WERI-Rb-1 (cell line): ENCODE data around the gene CCDC186.

Experiments used
- DNase-seq: peaks from one replicate; pipeline ENCODE4 v3.0.0-alpha.2; 2020
- H3K27ac ChIP-seq: fragments of 250-450 bp; sonication (Bioruptor Pico); 2 replicates; pipeline ENCODE4 v1.5.1; 2020; ENCODE audit warnings: mild to moderate bottlenecking, moderate library complexity
- H3K27me3 ChIP-seq: fragments of 250-450 bp; sonication (Bioruptor Pico); 2 replicates; pipeline ENCODE4 v1.5.1; 2021; ENCODE audit warnings: mild to moderate bottlenecking, low read depth, moderate library complexity; ENCODE audit not compliant: insufficient read depth, severe bottlenecking
- H3K36me3 ChIP-seq: fragments of 250-450 bp; sonication (Bioruptor Pico); 2 replicates; pipeline ENCODE4 v1.5.1; 2020; ENCODE audit warnings: mild to moderate bottlenecking, moderate library complexity
- H3K4me3 ChIP-seq: 2 replicates; pipeline ENCODE4 v1.5.1; 2011; ENCODE audit warnings: low read depth, mild to moderate bottlenecking, control low read depth, low read length
- H3K9me3 ChIP-seq: fragments of 250-450 bp; sonication (Bioruptor Pico); 2 replicates; pipeline ENCODE4 v1.5.1; 2021; ENCODE audit warnings: mild to moderate bottlenecking, moderate library complexity; ENCODE audit not compliant: severe bottlenecking
- TF ChIP-seq, protein P1 (sequence below): IDR thresholded peaks from 2 replicates; pipeline ENCODE4 v1.5.1; 2011; ENCODE audit warnings: low read depth, mild to moderate bottlenecking, control low read depth, inconsistent platforms, low read length

Gene CCDC186

DNA sequence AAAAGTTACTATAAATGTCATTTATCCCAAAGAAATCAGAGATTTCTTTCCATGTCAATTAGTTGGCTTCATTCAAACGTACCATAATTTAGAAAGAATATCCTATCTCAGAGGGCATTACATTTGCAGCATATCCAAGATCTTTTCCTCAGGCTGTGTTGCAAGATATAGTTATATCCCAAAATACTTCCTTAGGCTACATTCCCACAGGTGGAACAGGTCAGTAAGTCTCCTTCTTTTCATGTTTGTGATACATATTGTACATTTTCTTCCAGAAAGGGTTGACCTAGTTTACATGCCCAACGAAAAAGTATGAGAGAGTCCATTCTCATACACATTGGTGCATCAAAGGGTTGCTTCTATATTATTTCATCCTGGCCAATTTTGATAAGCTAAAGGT, 38.1 kb upstream of the CCDC186 start:
- TF ChIP-seq, protein P1, sequence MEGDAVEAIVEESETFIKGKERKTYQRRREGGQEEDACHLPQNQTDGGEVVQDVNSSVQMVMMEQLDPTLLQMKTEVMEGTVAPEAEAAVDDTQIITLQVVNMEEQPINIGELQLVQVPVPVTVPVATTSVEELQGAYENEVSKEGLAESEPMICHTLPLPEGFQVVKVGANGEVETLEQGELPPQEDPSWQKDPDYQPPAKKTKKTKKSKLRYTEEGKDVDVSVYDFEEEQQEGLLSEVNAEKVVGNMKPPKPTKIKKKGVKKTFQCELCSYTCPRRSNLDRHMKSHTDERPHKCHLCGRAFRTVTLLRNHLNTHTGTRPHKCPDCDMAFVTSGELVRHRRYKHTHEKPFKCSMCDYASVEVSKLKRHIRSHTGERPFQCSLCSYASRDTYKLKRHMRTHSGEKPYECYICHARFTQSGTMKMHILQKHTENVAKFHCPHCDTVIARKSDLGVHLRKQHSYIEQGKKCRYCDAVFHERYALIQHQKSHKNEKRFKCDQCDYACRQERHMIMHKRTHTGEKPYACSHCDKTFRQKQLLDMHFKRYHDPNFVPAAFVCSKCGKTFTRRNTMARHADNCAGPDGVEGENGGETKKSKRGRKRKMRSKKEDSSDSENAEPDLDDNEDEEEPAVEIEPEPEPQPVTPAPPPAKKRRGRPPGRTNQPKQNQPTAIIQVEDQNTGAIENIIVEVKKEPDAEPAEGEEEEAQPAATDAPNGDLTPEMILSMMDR, result no peak
- no peaks in the 10 kb centered on the region for H3K27me3 ChIP-seq
- no peak overlapping the region for H3K4me3 ChIP-seq
- no peak overlapping the region for H3K27ac ChIP-seq
- no peaks in the 10 kb centered on the region for H3K36me3 ChIP-seq
- no peaks in the 10 kb centered on the region for H3K9me3 ChIP-seq
- DNase-seq, result no peak

DNA sequence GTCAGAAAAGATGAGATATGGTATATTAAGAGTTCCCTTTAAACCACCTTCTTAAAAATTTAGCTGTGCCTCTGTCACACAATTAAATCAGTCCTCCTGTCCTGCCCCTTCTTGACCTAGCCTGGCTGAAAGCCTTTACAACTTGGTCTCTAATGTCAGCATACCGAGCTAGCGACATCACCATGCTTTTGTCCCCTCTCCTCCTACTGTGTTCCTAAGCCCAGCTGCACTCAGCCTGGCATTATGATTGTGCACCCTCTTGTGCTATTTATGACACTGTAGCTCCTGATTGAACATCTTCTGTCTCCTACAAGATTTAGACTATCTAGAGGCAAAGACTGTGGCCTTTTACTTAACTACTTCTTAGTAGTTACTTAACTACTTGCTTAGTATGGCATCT, 34.3 kb upstream of the CCDC186 start:
- no peaks in the 10 kb centered on the region for H3K27me3 ChIP-seq
- no peak overlapping the region for H3K4me3 ChIP-seq

DNA sequence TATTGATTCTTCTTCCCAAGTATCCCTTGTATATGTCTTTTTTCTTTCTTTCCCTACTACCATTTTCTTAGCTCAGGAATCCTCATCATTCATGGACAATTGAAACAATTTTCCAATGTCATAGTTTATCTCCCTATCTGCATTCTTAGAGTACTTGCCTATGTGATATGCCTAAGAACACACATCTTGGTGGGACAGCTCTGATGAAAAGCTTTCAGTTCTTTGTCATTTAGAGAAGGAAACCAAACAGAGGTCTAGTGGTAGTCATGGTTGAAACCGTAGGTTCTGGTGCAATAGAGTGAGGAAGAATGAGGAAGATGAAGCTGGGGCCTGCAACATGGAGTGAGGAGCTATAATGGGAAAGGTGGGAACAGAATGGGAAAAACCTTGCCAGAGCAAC, 33.3 kb upstream of the CCDC186 start:
- TF ChIP-seq, protein P1, result no peak
- DNase-seq, result no peak
- Histone ChIP-seq H3K27me3 (no peaks in the 10 kb centered on the region), H3K27ac (no peak overlapping the region), H3K9me3 (no peaks in the 10 kb centered on the region), H3K4me3 (no peak overlapping the region), H3K36me3 (no peaks in the 10 kb centered on the region)

More for the DNA sequence above, 34.3 kb upstream of the CCDC186 start:
- no peak for DNase-seq
- Histone ChIP-seq H3K36me3 (no peaks in the 10 kb centered on the region), H3K9me3 (no peaks in the 10 kb centered on the region), H3K27ac (no peak overlapping the region)
- TF ChIP-seq, protein P1, result no peak

DNA sequence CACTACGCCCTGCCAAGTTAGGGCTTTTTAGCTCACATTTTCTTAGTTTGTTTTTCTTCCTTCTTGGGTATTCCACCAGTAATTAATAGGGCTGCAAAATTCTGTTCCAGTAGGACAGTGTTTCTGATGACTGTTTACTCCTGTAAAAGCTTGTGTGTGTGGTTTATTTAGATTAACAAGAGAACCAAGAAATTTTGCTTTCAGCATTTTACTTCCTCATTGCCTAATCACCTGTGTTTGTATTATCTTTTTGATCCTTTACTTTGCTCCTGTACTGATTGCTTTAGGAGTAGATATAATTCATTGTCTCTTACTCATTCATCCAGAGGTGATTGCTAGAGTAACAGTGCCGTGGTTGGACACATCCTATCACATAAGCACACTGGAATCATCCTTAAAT, 32.9 kb upstream of the CCDC186 start:
- no peak for DNase-seq
- TF ChIP-seq, protein P1, result no peak

DNA sequence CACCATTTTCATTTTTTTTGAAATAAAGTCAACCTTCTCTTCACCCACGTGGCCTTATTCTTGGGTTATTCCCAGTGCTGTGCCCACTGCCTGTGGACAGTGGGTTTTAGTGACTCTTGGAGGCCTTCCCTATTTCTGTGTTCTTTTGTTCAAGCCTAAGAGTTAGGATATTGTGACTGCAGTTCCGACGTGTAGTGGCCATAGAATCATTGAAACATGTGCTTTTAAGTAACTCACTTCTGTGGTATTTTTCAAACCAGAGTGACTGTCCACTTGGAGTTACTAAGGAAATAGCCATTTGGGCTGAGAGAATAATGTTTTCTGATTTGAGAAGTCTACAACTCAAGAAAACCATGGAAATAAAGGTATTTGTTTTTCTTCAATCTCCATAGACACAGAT, 28.8 kb upstream of the CCDC186 start:
- H3K9me3 ChIP-seq, result no peaks in the 10 kb centered on the region
- H3K27me3 ChIP-seq, result no peaks in the 10 kb centered on the region
- no peak overlapping the region for H3K4me3 ChIP-seq
- no peak overlapping the region for H3K27ac ChIP-seq
- H3K36me3 ChIP-seq, result no peaks in the 10 kb centered on the region
- TF ChIP-seq, protein P1, result no peak
- no peak for DNase-seq

More for the DNA sequence above, 32.9 kb upstream of the CCDC186 start:
- no peak overlapping the region for H3K27ac ChIP-seq
- H3K27me3 ChIP-seq, result no peaks in the 10 kb centered on the region
- no peak overlapping the region for H3K4me3 ChIP-seq
- H3K36me3 ChIP-seq, result no peaks in the 10 kb centered on the region
- no peaks in the 10 kb centered on the region for H3K9me3 ChIP-seq

DNA sequence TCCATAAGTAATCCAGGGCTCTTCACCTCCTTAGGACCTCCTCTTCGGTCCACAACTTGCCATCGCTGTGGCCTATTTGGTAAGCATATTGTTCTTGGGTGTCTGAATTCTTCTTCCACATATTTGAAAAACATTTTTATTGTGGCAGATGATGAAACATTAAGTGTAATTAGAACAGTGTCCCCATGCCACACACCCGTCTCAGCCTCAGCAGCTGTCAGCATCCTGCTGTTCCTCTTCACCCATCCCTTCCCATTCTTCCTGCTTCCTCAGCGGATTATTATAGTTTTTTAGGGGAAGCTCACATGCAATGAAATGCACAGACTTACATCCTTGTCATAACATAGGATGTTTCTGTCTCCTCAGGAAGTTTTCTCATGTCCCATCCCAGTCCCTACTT, 25.2 kb upstream of the CCDC186 start:
- TF ChIP-seq, protein P1, result no peak
- no peak for DNase-seq
- H3K36me3 ChIP-seq, result no peaks in the 10 kb centered on the region
- no peaks in the 10 kb centered on the region for H3K9me3 ChIP-seq
- H3K27ac ChIP-seq, result no peak overlapping the region
- H3K4me3 ChIP-seq, result no peak overlapping the region
- no peaks in the 10 kb centered on the region for H3K27me3 ChIP-seq
